H1 (cell line): Measurements from ENCODE around the gene PYGB. TPM values are rescaled to one million over a fixed set of nuclear protein-coding genes. Genes with fewer than 3 reads are reported as not detected.

Source experiments
- CTCF ChIA-PET: fragments of 300-600 bp; sonication (Branson Sonifier 250); formaldehyde crosslinking; loops from one replicate; lab custom pipeline; 2021; ENCODE audit not compliant: partially characterized antibody; lab: Charles Lee
- POLR2A ChIA-PET: fragments of 300-600 bp; sonication (Branson Sonifier 250); formaldehyde crosslinking; loops from one replicate; lab custom pipeline; 2021; ENCODE audit warnings: inconsistent platforms; ENCODE audit not compliant: partially characterized antibody; lab: Charles Lee
- DNase-seq, 2 experiments: peaks; one replicate each; pipeline versions ENCODE4 v3.0.0 to v3.0.0-alpha.2; 2010 to 2022; ENCODE audit warnings: low spot score in 2 of 2, low read depth in 1 of 2, mixed read lengths in 1 of 2
- FAIRE-seq: peaks from 2 replicates; lab custom pipeline; 2011; peaks lifted over from hg19 to GRCh38; lab: Jason Lieb, UNC
- H2AFZ ChIP-seq: 2 replicates; pipeline ENCODE4 v1.8.1; 2012; ENCODE audit warnings: low read length, inconsistent platforms
- H2AK5ac ChIP-seq: 2 replicates; pipeline ENCODE4 v1.6.1; 2013; ENCODE audit warnings: low read depth, low read length
- H2BK120ac ChIP-seq: replicated peaks from 2 replicates; pipeline ENCODE3; 2013; ENCODE audit warnings: low read depth, low read length, inconsistent platforms
- H2BK12ac ChIP-seq: 2 replicates; pipeline ENCODE4 v1.6.1; 2013; ENCODE audit warnings: low read depth, low read length
- H2BK15ac ChIP-seq: 2 replicates; pipeline ENCODE4 v1.6.1; 2013; ENCODE audit warnings: low read length
- H2BK20ac ChIP-seq: 2 replicates; pipeline ENCODE4 v1.6.1; 2013; ENCODE audit warnings: low read length
- H2BK5ac ChIP-seq: 2 replicates; pipeline ENCODE4 v1.6.1; 2013; ENCODE audit warnings: low read depth, low read length
- H3K14ac ChIP-seq: 2 replicates; pipeline ENCODE4 v1.6.1; 2013; ENCODE audit warnings: inconsistent platforms; ENCODE audit not compliant: insufficient read length
- H3K18ac ChIP-seq: 2 replicates; pipeline ENCODE4 v1.6.1; 2013; ENCODE audit warnings: low read length; ENCODE audit errors: extremely low read depth
- H3K23ac ChIP-seq: 2 replicates; pipeline ENCODE4 v1.6.1; 2013; ENCODE audit warnings: inconsistent platforms; ENCODE audit not compliant: insufficient read length
- H3K23me2 ChIP-seq: 2 replicates; pipeline ENCODE4 v1.6.1; 2013; ENCODE audit warnings: low read depth, low read length
- H3K27ac ChIP-seq: 2 replicates; pipeline ENCODE4 v1.6.1; 2011; ENCODE audit warnings: low read depth, low read length, inconsistent platforms
- H3K27me3 ChIP-seq, 4 experiments: replicated peaks in 1 of 4; 1 replicate in 1 of 4; 2 replicates in 3 of 4; pipeline versions ENCODE4 v1.6.1 to v1.8.1; 2011 to 2013; ENCODE audit warnings: low read length in 3 of 4, mild to moderate bottlenecking in 3 of 4, inconsistent platforms in 2 of 4, mixed read lengths in 2 of 4, moderate library complexity in 1 of 4; ENCODE audit not compliant: control insufficient read depth in 3 of 4, insufficient read depth in 3 of 4; ENCODE audit errors: extremely low read depth in 1 of 4
- H3K36me3 ChIP-seq, 4 experiments: 2 replicates each; pipeline versions ENCODE4 v1.6.1 to v1.8.1; 2011 to 2013; ENCODE audit warnings: mild to moderate bottlenecking in 4 of 4, low read length in 3 of 4, moderate library complexity in 2 of 4, control low read depth in 1 of 4, inconsistent platforms in 1 of 4; ENCODE audit not compliant: insufficient read depth in 4 of 4, control insufficient read depth in 2 of 4
- H3K4ac ChIP-seq: replicated peaks from 2 replicates; pipeline ENCODE3; 2013; ENCODE audit warnings: low read length, low read depth, mixed read lengths, inconsistent platforms; ENCODE audit not compliant: insufficient read length
- H3K4me1 ChIP-seq, 4 experiments: replicated peaks in 1 of 4; 1 replicate in 1 of 4; 2 replicates in 3 of 4; pipeline versions ENCODE4 v1.6.1 to v1.8.1; 2011 to 2013; ENCODE audit warnings: low read length in 3 of 4, inconsistent platforms in 2 of 4, mixed read lengths in 1 of 4; ENCODE audit not compliant: insufficient read depth in 4 of 4, control insufficient read depth in 3 of 4
- H3K4me2 ChIP-seq, 2 experiments: 2 replicates each; pipeline versions ENCODE4 v1.6.1 to v1.8.1; 2011 to 2013; ENCODE audit warnings: low read depth in 2 of 2, low read length in 2 of 2, control low read depth in 1 of 2, inconsistent platforms in 1 of 2, mild to moderate bottlenecking in 1 of 2; ENCODE audit not compliant: insufficient read depth in 1 of 2
- H3K4me3 ChIP-seq, 4 experiments: fragments of 200-600, 300-600 bp in 1 of 4; sonication (generic), shearing (Covaris generic), sonication (Bioruptor Twin) in 1 of 4; 2 replicates each; pipeline versions ENCODE4 v1.5.1 to v1.8.1; 2011 to 2016; ENCODE audit warnings: low read length in 4 of 4, low read depth in 3 of 4, control low read depth in 2 of 4, inconsistent platforms in 2 of 4, mild to moderate bottlenecking in 2 of 4, mixed read lengths in 1 of 4, moderate library complexity in 1 of 4; ENCODE audit not compliant: insufficient read depth in 2 of 4; ENCODE audit errors: extremely low read depth in 1 of 4
- H3K56ac ChIP-seq: replicated peaks from 2 replicates; pipeline ENCODE3; 2013; ENCODE audit warnings: low read depth, mild to moderate bottlenecking, mixed read lengths, low read length, inconsistent platforms; ENCODE audit not compliant: insufficient read length
- H3K79me1 ChIP-seq: 2 replicates; pipeline ENCODE4 v1.6.1; 2013; ENCODE audit warnings: low read depth, low read length, control low read depth
- H3K79me2 ChIP-seq, 2 experiments: 2 replicates each; pipeline versions ENCODE4 v1.6.1 to v1.8.1; 2012 to 2013; ENCODE audit warnings: low read length in 2 of 2, mild to moderate bottlenecking in 2 of 2, inconsistent platforms in 1 of 2; ENCODE audit not compliant: insufficient read depth in 2 of 2, control insufficient read depth in 1 of 2
- H3K9ac ChIP-seq, 4 experiments: replicated peaks in 1 of 4; 1 replicate in 1 of 4; 2 replicates in 3 of 4; pipeline versions ENCODE4 v1.6.1 to v1.8.1; 2011 to 2013; ENCODE audit warnings: low read depth in 3 of 4, low read length in 3 of 4, control low read depth in 2 of 4, mild to moderate bottlenecking in 2 of 4, moderate library complexity in 2 of 4, inconsistent platforms in 1 of 4; ENCODE audit errors: extremely low read depth in 1 of 4
- H3K9me3 ChIP-seq, 2 experiments: 2 replicates each; pipeline versions ENCODE4 v1.6.1 to v1.8.1; 2012 to 2013; ENCODE audit warnings: mild to moderate bottlenecking in 2 of 2, moderate library complexity in 2 of 2, control low read depth in 1 of 2, inconsistent platforms in 1 of 2, low read depth in 1 of 2, low read length in 1 of 2, mixed read lengths in 1 of 2; ENCODE audit not compliant: insufficient read depth in 2 of 2
- H4K20me1 ChIP-seq, 2 experiments: replicated peaks in 1 of 2; 2 replicates each; pipeline versions ENCODE3 to v1.8.1; 2011 to 2013; ENCODE audit warnings: inconsistent platforms in 2 of 2, low read length in 2 of 2, mild to moderate bottlenecking in 1 of 2; ENCODE audit not compliant: insufficient read depth in 2 of 2, control insufficient read depth in 1 of 2
- H4K5ac ChIP-seq: 2 replicates; pipeline ENCODE4 v1.6.1; 2013; ENCODE audit warnings: low read length, low read depth, mixed read lengths, inconsistent platforms; ENCODE audit not compliant: insufficient read length
- H4K8ac ChIP-seq: 2 replicates; pipeline ENCODE4 v1.8.0; 2013; ENCODE audit warnings: mild to moderate bottlenecking, moderate library complexity, low read length, inconsistent platforms; ENCODE audit not compliant: insufficient read depth; ENCODE audit errors: extremely low read depth
- H4K91ac ChIP-seq: replicated peaks from 2 replicates; pipeline ENCODE3; 2013; ENCODE audit warnings: low read length, mixed read lengths, inconsistent platforms; ENCODE audit not compliant: insufficient read length
- BCL11A ChIP-seq, 2 experiments: IDR thresholded peaks; one replicate each; pipeline ENCODE4 v1.6.1; 2011; ENCODE audit warnings: low read depth in 2 of 2, low read length in 2 of 2, mild to moderate bottlenecking in 2 of 2
- EGR1 ChIP-seq: IDR thresholded peaks from 2 replicates; pipeline ENCODE4 v1.6.1; 2011; ENCODE audit warnings: low read depth, low read length, borderline replicate concordance
- GABPA ChIP-seq: IDR thresholded peaks from 2 replicates; pipeline ENCODE4 v1.6.1; 2011; ENCODE audit warnings: mild to moderate bottlenecking, low read length, moderate library complexity, borderline replicate concordance; ENCODE audit not compliant: insufficient read depth
- GTF2F1 ChIP-seq: IDR thresholded peaks from 2 replicates; pipeline ENCODE4 v1.6.1; 2012; ENCODE audit warnings: low read depth, low read length, improper control_type of control experiment, borderline replicate concordance
- KDM5A ChIP-seq: fragments of 200-600 bp; IDR thresholded peaks from 2 replicates; pipeline ENCODE4 v1.7.1; 2012; ENCODE audit warnings: mild to moderate bottlenecking, low read length, inconsistent platforms, mixed read lengths
- NANOG ChIP-seq: IDR thresholded peaks from 2 replicates; pipeline ENCODE4 v1.6.1; 2011; ENCODE audit warnings: low read length, low read depth, mild to moderate bottlenecking, inconsistent platforms; ENCODE audit not compliant: insufficient read depth, poor library complexity, severe bottlenecking
- SP1 ChIP-seq: IDR thresholded peaks from 2 replicates; pipeline ENCODE4 v1.6.1; 2011; ENCODE audit warnings: low read depth, low read length
- TAF1 ChIP-seq: IDR thresholded peaks from 2 replicates; pipeline ENCODE4 v1.6.1; 2011; ENCODE audit warnings: mild to moderate bottlenecking, low read depth, low read length
- TBP ChIP-seq: IDR thresholded peaks from 2 replicates; pipeline ENCODE4 v1.6.1; 2011; ENCODE audit warnings: low read depth, low read length, improper control_type of control experiment
- TCF12 ChIP-seq: IDR thresholded peaks from 2 replicates; pipeline ENCODE4 v1.6.1; 2011; ENCODE audit warnings: low read depth, mild to moderate bottlenecking, low read length
- ZNF274 ChIP-seq: IDR thresholded peaks from 2 replicates; pipeline ENCODE4 v1.7.0; 2012; ENCODE audit warnings: low read length, borderline replicate concordance; ENCODE audit errors: extremely low read depth
- WGBS, 2 experiments: shearing (Covaris generic) in 1 of 2; methylation state at CpG; one replicate each; pipeline versions ENCODE4 v1.1.6 to v1.1.7; 2013 to 2015; ENCODE audit warnings: low lambda C conversion rate in 2 of 2, mixed read lengths in 2 of 2, inconsistent platforms in 1 of 2, low coverage in 1 of 2, missing lambda C conversion rate in 1 of 2; ENCODE audit not compliant: insufficient replicate concordance in 2 of 2, insufficient coverage in 1 of 2, insufficient read length in 1 of 2; ENCODE audit errors: extremely low coverage in 1 of 2, missing lambda C conversion rate in 1 of 2; 5-methylcytosine and 5-hydroxymethylcytosine counted together
- polyA plus RNA-seq, 7 experiments: library from polyadenylated mRNA; depleted of rRNA in 3 of 7; stranded (reverse) in 5 of 7; unstranded in 2 of 7; fragments of >200 nt in 5 of 7; fragments of 200-250 nt in 2 of 7; gene quantifications; 1 replicate in 5 of 7; 2 replicates in 1 of 7; 4 replicates in 1 of 7; pipeline versions ENCODE4 v1.2.1 to v1.2.3, GENCODE V29; 2011 to 2013; ENCODE audit warnings: missing spikeins in 2 of 7, mixed read lengths in 2 of 7
- total RNA-seq: library from RNA; stranded (reverse); fragmentation: NEBNext Ultra II Directional; extraction: Animal tissue kit (Norgen Biotek cat#: 25700); gene quantifications from 2 replicates; pipeline ENCODE4 v1.2.1, GENCODE V29; 2021
- TF ChIP-seq, protein P1 (sequence below): IDR thresholded peaks from 2 replicates; pipeline ENCODE4 v1.6.1; 2012; ENCODE audit warnings: inconsistent platforms

PYGB gene
- total and polyA plus RNA-seq, 2 of the 8 experiments (the other 6 are each of a cell fraction or from before 2014, with no cell fraction given) = 26.6 to 56.0 TPM

DNA sequence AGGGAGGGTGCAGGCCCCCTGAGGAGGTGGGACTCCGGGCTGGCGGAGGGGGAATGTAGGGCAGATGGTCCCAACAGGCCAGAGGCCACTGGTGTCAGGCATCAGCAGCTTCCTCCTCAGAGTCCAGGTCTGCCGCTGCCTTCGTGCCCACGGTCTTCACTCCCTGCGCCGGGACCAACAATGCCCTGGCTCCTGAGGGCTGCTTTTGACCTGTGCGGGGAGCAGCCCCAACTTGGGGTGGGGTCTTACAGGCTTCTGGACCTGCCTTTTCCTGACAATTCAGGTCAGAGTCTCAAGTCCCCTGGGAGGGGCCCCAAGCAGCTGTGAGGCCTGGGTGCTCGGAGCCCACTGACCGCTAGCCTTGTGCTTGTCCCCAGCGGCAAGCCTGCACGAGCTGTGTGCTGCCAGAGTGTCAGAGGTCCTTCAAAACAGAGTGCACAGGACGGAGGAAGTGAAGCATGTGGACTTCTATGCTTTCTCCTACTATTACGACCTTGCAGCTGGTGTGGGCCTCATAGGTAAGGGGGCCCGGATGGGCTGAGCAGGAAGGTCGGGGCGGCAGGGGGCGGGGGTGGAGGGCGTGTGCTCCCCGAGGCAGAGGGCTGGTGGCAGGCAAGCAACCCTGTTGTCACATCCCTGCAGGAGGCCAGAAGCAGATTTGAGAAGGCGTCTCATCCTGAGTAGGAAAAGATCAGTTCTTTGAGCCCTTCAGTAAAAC, 25.3 kb upstream of the PYGB start:
- peak overlapping the region in 1 of 2 experiments; percentile 25; a peak in 1 of 4 replicates for H3K4me2 ChIP-seq
- no peak overlapping the region for H3K23ac ChIP-seq
- ChIA-PET POLR2A (no interaction called here), CTCF (interaction anchor here (0.9 to 5.3 kb wide), 8 partner anchors 10 to 31 kb away, joined by 3 to 24 read pairs (median 4); partner anchors contain the start of gene PYGB)
- WGBS, 2 experiments = 87% methylated on average over 16 of the region's 21 CpGs; no CpG with 5 or more reads in 1 of the 2 experiments
- H2BK15ac ChIP-seq = no peak overlapping the region
- H3K9me3 ChIP-seq = no peaks in the 10 kb centered on the region
- H3K79me1 ChIP-seq = no peaks in the 10 kb centered on the region
- H2BK5ac ChIP-seq = peak overlapping the region; percentile 44
- H3K56ac ChIP-seq = no peak overlapping the region
- no peak overlapping the region for H4K5ac ChIP-seq
- H3K14ac ChIP-seq = no peak overlapping the region
- no peak overlapping the region for H2BK20ac ChIP-seq
- H3K4ac ChIP-seq = no peak overlapping the region
- no peaks in the 10 kb centered on the region; a peak in 1 of 8 replicates for H3K36me3 ChIP-seq
- no peaks in the 10 kb centered on the region for H3K79me2 ChIP-seq
- H4K20me1 ChIP-seq = peaks cover 2 to 7% of the 10 kb centered on the region in 2 experiments
- peak overlapping the region; percentile 35; the same call in 1 of the 2 replicates for H4K8ac ChIP-seq
- DNase-seq (no peak), FAIRE-seq (no peak)
- H3K27me3 ChIP-seq = no peaks in the 10 kb centered on the region
- no peak overlapping the region; the same call in 1 of the 2 replicates for H3K18ac ChIP-seq
- no peak overlapping the region for H2AFZ ChIP-seq
- H2AK5ac ChIP-seq = 0 out of 2 replicates have a peak overlapping the region, but pooled peaks have one; percentile 88
- peak overlapping the region; percentile 38; the same call in 1 of the 2 replicates for H3K27ac ChIP-seq
- H3K9ac ChIP-seq = no peak overlapping the region; a peak in 1 of 7 replicates
- H2BK120ac ChIP-seq = no peak overlapping the region
- 0 out of 2 replicates have a peak overlapping the region, but pooled peaks have one; percentile 68 for H2BK12ac ChIP-seq
- H3K23me2 ChIP-seq = no peaks in the 10 kb centered on the region
- no peak overlapping the region for H4K91ac ChIP-seq
- peaks cover 0 to 5% (median 2%) of the 10 kb centered on the region in 4 experiments; a peak in 2 of 7 replicates for H3K4me1 ChIP-seq
- no peak overlapping the region for H3K4me3 ChIP-seq
- no peak for TF ChIP-seq EGR1
- no peak for TF ChIP-seq KDM5A
- no peak for TF ChIP-seq TAF1
- TF ChIP-seq GTF2F1 = no peak
- TF ChIP-seq GABPA = no peak
- TF ChIP-seq ZNF274 = no peak
- TF ChIP-seq, protein P1, sequence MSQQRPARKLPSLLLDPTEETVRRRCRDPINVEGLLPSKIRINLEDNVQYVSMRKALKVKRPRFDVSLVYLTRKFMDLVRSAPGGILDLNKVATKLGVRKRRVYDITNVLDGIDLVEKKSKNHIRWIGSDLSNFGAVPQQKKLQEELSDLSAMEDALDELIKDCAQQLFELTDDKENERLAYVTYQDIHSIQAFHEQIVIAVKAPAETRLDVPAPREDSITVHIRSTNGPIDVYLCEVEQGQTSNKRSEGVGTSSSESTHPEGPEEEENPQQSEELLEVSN = no peak
- no peak for TF ChIP-seq TCF12
- TF ChIP-seq BCL11A (IDR thresholded peaks at IDR 0.05; ENCODE audit: low read depth in 2 of 2, low read length in 2 of 2) = no peak
- no peak for TF ChIP-seq SP1
- no peak for TF ChIP-seq TBP
- no peak for TF ChIP-seq NANOG
